Coronary artery (tissue), 2 donors: ENCODE results near the gene SUPT4H1.

Source experiments
- DNase-seq: peaks from one replicate; pipeline ENCODE4 v3.0.0-alpha.2; 2017; ENCODE audit warnings: low spot score
- H3K27ac ChIP-seq, 2 donors: fragments of 200-600 bp; sonication (generic); one replicate each; pipeline ENCODE4 v1.5.1; 2016 to 2019
- H3K4me3 ChIP-seq: fragments of 200-600 bp; sonication (generic); 2 replicates; pipeline ENCODE4 v1.5.1; 2016; ENCODE audit warnings: mild to moderate bottlenecking, moderate library complexity
- TF ChIP-seq, protein P1 (sequence below): fragments of 200-600 bp; sonication (generic); IDR thresholded peaks from one replicate; pipeline ENCODE4 v1.5.1; 2019; ENCODE audit warnings: antibody characterized with exemption

The SUPT4H1 gene

DNA sequence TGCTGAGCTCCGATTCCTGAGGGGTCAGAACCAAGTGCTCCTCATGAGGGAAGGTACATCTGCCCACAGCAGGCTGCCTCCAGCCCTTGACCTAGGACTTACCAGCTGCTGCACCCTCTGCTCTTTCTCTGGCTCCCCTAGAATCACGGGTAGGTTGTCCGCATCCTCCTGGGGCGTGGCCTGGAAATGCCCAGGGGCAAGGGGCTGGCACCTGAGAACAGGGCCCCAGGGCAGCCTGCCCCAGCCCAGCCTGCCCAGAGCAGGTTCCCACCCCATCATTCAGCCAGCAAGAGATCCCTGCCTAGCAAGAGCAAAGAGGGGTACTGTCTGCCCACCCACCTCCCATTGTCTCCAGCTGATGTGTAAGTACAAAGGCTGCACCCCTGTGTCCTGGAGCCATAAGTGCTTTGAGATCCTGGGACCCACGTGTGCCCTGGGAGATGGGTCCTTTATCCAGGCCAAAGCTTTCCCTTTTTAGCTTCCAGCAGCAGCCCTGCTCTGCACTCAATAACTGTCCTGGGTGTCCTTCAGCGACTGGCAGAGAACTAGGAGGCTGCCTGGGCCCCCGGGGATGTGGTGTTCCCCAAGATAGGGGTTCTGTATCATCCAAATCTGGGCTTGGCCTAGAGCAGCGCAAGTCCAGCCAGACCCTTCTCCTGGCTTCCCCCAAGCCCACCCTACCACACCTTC, 28.5 kb downstream of the SUPT4H1 start:
- DNase-seq: no peak
- Histone ChIP-seq H3K27ac (peak overlapping the region; percentile 16 to 75), H3K4me3 (peak overlapping the region; percentile 80)
- TF ChIP-seq, protein P1, sequence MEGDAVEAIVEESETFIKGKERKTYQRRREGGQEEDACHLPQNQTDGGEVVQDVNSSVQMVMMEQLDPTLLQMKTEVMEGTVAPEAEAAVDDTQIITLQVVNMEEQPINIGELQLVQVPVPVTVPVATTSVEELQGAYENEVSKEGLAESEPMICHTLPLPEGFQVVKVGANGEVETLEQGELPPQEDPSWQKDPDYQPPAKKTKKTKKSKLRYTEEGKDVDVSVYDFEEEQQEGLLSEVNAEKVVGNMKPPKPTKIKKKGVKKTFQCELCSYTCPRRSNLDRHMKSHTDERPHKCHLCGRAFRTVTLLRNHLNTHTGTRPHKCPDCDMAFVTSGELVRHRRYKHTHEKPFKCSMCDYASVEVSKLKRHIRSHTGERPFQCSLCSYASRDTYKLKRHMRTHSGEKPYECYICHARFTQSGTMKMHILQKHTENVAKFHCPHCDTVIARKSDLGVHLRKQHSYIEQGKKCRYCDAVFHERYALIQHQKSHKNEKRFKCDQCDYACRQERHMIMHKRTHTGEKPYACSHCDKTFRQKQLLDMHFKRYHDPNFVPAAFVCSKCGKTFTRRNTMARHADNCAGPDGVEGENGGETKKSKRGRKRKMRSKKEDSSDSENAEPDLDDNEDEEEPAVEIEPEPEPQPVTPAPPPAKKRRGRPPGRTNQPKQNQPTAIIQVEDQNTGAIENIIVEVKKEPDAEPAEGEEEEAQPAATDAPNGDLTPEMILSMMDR: no peak

DNA sequence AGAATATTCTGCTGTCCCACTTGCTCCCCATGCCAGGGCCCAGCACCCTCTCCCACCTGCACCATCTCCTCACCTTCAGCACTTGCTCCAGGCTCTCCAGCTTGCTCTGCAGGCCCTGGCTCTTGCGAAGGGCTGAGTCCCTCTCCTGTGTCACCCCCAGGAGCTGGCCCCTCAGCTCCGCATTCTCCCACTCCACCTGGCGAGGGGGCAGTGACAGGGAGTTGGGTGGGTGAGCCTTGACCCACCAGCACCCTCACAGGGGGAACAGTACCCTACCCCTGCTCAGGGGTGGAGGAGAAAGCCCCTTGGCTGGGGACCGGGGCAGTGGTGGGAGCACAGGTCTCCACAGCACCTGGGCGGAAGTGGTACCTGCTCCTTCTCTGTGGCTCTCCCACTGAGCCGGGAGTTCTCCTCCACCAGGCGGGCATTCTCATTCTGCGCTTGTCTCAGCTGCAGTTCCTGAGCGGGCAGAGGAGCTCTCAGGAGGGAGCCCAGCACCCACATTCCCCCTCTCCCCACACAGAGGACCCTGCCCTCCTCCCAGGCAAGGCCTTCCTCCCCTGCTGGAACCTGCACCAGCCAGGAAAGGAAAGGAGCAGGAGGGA, 29.3 kb downstream of the SUPT4H1 start:
- H3K27ac ChIP-seq: no peak overlapping the region
- H3K4me3 ChIP-seq: no peak overlapping the region
- no peak for DNase-seq
- TF ChIP-seq, protein P1: no peak

- no peak for DNase-seq
- TF ChIP-seq, protein P1: no peak
- H3K4me3 ChIP-seq: no peak overlapping the region
- H3K27ac ChIP-seq: no peak overlapping the region
Observed at GRCh38 chr17:58321571-58322525, 30.2 kb downstream of the SUPT4H1 start.

GRCh38 chr17:58320570-58321323, 31.3 kb downstream of the SUPT4H1 start:
- no peak overlapping the region for H3K4me3 ChIP-seq
- TF ChIP-seq, protein P1: no peak
- no peak for DNase-seq
- H3K27ac ChIP-seq: no peak overlapping the region

DNA sequence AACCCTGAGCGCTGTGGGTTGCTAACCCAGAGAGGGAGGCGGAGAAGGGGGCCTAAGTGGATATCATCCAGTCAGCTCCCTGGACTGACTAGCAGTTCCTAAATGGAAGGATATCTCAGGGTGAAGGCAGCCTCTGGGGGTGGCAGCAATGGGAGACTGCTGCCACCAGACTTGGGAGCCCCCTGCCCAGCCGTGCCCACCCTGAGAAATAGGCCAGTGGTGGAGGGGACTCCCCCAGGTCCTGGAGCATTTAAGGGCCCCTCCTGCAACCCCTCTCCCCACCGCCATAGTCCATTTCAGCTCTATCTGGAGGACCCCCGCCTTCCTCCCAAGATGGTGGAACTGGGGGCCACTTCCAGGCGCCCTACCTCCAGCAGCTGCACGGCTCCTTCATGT, 31.8 kb downstream of the SUPT4H1 start:
- DNase-seq: no peak

More for the DNA sequence above, 31.8 kb downstream of the SUPT4H1 start:
- Histone ChIP-seq H3K4me3 (no peak overlapping the region), H3K27ac (no peak overlapping the region)
- TF ChIP-seq, protein P1: no peak
